Amniotic stem cell (primary cell): ENCODE results near the gene SLC15A1.
A peak's percentile ranks its signal among the peaks of the same experiment; 100 is the strongest.

Experiments
- DNase-seq: peaks from one replicate; lab custom pipeline; 2025; lab: John Stamatoyannopoulos, UW

Gene SLC15A1

GRCh38 chr13:98693756-98694155 is 58.7 kb downstream of the SLC15A1 start:
- DNase-seq: no peak

- DNase-seq: no peak
Observed at GRCh38 chr13:98691360-98691759, 61.1 kb downstream of the SLC15A1 start.

GRCh38 chr13:98690348-98691022 is 62.0 kb downstream of the SLC15A1 start:
- no peak for DNase-seq

GRCh38 chr13:98689347-98689968 is 63.0 kb downstream of the SLC15A1 start:
- no peak for DNase-seq

- no peak for DNase-seq
Observed at GRCh38 chr13:98688373-98688772, 64.1 kb downstream of the SLC15A1 start.

GRCh38 chr13:98687319-98687718 is 65.2 kb downstream of the SLC15A1 start:
- DNase-seq: no peak

- no peak for DNase-seq
Observed at GRCh38 chr13:98686270-98686669, 66.2 kb downstream of the SLC15A1 start.

GRCh38 chr13:98685146-98685545 is 67.3 kb downstream of the SLC15A1 start:
- no peak for DNase-seq

GRCh38 chr13:98681049-98681448 is 71.4 kb downstream of the SLC15A1 start:
- no peak for DNase-seq

- DNase-seq: no peak
Observed at GRCh38 chr13:98678741-98679140, 73.7 kb downstream of the SLC15A1 start.

- no peak for DNase-seq
Observed at GRCh38 chr13:98677398-98677797, 75.1 kb downstream of the SLC15A1 start.

GRCh38 chr13:98676239-98676638 is 76.2 kb downstream of the SLC15A1 start:
- no peak for DNase-seq

GRCh38 chr13:98675837-98676236 is 76.6 kb downstream of the SLC15A1 start:
- DNase-seq: no peak

- no peak for DNase-seq
Observed at GRCh38 chr13:98675066-98675465, 77.4 kb downstream of the SLC15A1 start.

- peak; percentile 40 for DNase-seq
Observed at GRCh38 chr13:98672947-98673613, 79.4 kb downstream of the SLC15A1 start.

- DNase-seq: no peak
Observed at GRCh38 chr13:98668155-98668554, 84.3 kb downstream of the SLC15A1 start.

GRCh38 chr13:98665638-98665995 is 86.9 kb downstream of the SLC15A1 start:
- no peak for DNase-seq

GRCh38 chr13:98664924-98665637 is 87.4 kb downstream of the SLC15A1 start:
- no peak for DNase-seq

GRCh38 chr13:98664510-98664909 is 88.0 kb downstream of the SLC15A1 start:
- no peak for DNase-seq

GRCh38 chr13:98664047-98664446 is 88.4 kb downstream of the SLC15A1 start:
- DNase-seq: peak; percentile 38

- no peak for DNase-seq
Observed at GRCh38 chr13:98658131-98658530, 94.3 kb downstream of the SLC15A1 start.

GRCh38 chr13:98657506-98658085 is 94.9 kb downstream of the SLC15A1 start:
- no peak for DNase-seq
